HG03108 (cell line): Measurements from ENCODE around the gene RIPPLY2.

Experiments
- ATAC-seq: cut with Tn5 transposase; IDR thresholded peaks from one replicate; pipeline ENCODE4 v1.9.1; 2021; ENCODE audit warnings: moderate library complexity; ENCODE audit not compliant: unreplicated experiment

Gene RIPPLY2

GRCh38 chr6:83859410-83860358, 6.5 kb downstream of the RIPPLY2 start, which contains the start of gene CYB5R4:
Gene CYB5R4 (plus strand): TSS chr6:83859689. CDS start chr6:83859783, 94 bp downstream.
- ATAC-seq = peak; percentile 98

DNA sequence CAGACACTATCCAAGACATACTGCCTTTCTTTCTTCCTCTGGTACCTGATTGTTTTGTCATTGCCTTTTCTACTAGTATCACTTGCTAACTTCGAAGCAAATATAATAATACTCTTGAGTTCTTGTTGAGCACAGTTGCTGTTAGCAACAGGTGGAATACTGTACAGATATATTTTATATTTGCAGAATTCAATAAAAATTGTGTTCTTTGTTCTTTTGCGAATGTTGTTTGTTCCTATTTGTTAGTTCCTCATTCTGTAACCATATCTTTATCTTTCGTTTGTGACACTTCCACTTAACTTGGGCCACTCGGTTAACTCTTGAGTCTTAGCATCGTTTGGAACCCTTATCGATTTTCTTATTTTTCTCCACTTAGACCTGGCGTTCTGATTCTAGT, 7.2 kb downstream of the RIPPLY2 start:
- ATAC-seq = no peak

GRCh38 chr6:83860782-83861495, 7.8 kb downstream of the RIPPLY2 start:
- ATAC-seq = no peak

DNA sequence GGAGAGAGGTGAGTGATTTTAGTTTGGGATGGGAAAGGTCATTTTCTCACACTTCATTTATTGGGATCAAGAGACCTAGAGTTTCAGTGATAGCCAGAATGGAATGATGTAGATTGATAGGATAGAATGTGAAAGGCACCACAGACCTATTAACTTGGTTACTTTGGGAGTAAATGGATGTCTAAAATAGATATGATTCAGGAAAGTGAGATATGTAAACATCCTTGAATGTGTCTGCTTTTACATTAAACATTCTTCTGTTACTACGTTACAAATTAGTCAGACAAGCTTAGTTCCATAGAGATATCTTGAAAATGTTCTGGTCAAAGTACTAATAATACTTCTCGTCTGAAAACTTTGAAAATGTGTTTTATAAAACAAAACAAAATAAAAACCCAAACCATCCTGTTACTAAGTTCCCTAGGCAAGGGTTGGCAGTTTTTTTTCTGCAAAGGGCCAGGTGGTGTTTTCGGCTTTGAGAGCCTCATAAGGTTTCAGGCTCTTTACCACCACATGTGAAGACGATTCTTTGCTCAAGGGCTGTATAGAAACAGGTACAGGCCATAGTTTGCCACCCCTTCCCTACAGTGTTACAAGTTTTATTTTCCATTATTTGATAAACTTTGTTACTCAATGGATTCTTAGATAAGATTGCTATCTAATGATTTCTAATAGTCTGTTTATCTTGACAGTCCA, 9.8 kb downstream of the RIPPLY2 start:
- no peak for ATAC-seq

GRCh38 chr6:83867043-83867442, 13.9 kb downstream of the RIPPLY2 start:
- ATAC-seq = no peak

- ATAC-seq = no peak
Measured at GRCh38 chr6:83867527-83868161, 14.5 kb downstream of the RIPPLY2 start.

- no peak for ATAC-seq
Measured at GRCh38 chr6:83868639-83869038, 15.5 kb downstream of the RIPPLY2 start.

GRCh38 chr6:83870649-83871048, 17.5 kb downstream of the RIPPLY2 start:
- ATAC-seq = no peak

DNA sequence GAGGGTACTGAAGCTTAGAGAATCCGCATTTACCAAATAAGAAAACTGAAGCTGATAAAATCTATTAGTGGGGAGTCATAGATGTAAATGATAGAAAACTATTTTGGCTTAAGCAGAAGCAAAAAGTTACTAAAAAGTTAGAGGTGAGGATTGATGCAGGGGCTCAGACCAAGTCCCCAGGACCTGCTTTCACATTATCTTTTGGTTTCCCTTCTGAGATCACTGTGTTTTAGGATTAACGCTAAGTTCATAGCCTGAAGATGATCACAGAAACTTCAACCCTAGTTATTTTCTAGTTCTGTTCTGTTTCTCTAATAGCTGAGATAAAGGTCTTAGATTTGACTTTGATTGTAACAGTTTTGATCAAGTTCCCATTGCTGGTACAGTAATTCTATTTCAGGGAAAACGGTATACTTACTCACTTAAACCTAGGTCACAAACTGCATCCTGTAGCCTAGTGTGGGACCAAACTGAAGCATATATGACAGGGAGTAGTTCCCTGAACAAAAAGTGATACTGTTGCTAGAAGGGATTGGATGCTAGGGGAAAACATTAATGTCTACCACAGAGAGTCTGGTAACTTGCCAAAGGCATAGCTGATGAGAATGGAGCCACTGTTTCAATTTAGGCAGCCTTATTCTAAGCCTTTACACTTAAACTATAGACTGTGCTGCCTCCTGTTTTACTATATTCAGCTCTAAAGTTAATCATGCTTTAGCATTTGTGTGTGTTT, 19.4 kb downstream of the RIPPLY2 start:
- ATAC-seq = no peak

DNA sequence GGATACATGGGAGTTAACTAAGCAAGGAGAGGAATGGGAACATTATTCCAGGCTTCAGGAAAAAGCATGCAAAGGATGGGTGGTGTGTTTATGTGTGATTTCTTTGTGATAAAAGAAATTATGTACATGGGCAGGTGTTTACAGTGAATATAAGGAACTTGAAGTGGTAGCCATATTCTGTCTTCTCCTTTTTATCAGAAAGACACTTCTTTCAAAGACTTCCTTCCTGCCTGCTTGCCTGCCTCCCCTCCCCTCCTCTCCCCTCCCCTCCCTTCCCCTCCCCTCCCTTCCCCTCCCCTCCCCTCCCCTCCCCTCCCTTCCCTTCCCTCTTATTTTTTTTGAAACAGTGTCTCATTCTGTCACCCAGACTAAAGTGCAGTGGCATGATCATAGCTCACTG, 20.7 kb downstream of the RIPPLY2 start:
- ATAC-seq = no peak

DNA sequence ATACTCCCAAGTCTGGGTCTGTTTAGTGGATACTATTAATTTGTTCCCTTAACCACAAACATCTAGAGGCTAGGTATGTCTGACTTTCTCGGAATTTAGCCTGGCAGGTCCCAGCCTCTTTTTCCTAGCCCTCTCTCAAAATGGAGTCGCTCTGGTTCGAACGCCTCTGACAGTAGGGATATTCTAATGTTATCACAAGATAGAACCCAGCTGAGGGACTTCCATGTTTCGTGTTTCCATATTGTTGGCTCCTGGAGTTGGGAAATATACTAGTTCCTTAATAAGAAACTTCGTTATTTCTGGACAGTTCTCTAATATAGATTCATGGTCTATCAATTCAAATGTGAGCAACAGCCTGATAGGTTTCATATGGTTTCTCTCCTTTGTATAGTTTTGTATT, 22.7 kb downstream of the RIPPLY2 start:
- no peak for ATAC-seq

DNA sequence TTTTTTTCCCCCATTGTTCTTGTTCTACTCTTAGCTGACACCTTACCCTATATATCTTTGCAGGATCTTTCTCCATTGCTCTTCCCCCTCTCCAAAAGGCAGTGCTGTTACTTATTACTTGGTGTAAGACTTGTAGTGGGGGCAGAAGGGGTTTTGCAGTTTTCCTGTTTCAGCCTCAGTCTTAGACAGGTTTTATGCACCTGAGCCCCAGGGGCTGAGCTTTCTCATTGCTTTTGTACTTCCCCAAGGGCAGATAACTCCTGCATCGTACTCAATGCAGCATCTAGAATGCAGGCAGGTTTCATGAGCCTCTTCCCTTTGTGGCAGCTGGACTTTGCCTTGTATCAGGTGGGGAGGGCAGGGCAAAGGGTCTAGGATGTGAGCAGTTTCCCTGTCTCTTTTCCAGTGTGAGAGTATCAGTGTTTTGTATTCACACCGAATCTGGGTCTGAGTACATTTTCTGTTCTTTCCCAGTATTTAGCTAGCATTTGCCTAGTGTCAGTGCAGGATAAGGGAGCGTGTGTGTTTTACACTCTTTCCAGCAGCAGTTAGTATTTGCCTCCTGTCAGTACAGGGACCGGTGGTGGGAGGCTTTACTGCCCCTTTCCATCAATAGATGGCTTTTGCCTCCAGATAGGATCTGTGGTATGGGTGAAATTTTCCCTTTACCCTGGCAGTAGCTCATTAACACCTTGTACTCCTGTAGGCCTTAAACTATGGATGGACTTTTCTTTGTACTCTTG, 25.9 kb downstream of the RIPPLY2 start:
- peak; percentile 93 for ATAC-seq

DNA sequence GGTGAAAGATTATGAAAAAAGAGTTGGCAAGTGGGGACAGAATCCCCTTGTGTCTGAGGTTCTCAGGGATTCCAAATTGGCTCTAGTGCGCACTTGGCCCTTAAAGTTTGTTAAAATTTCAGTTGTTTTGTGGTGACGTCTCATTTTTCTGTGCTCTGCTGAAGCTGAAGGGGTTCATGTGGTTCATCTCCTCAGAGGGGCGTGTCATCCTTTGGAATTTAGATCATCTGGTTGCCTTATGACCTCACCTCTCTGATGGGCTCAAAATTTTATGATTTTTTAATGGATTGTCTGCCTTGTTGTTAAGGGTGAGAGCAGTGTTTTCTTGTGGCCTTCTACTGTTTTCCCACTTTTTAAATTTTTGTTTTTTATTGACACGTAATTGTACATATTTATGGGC, 26.6 kb downstream of the RIPPLY2 start:
- no peak for ATAC-seq

GRCh38 chr6:83883240-83883639, 30.1 kb downstream of the RIPPLY2 start:
- no peak for ATAC-seq

- peak; percentile 74 for ATAC-seq
Measured at GRCh38 chr6:83884523-83884922, 31.4 kb downstream of the RIPPLY2 start.

GRCh38 chr6:83885984-83886383, 32.8 kb downstream of the RIPPLY2 start:
- ATAC-seq = no peak

DNA sequence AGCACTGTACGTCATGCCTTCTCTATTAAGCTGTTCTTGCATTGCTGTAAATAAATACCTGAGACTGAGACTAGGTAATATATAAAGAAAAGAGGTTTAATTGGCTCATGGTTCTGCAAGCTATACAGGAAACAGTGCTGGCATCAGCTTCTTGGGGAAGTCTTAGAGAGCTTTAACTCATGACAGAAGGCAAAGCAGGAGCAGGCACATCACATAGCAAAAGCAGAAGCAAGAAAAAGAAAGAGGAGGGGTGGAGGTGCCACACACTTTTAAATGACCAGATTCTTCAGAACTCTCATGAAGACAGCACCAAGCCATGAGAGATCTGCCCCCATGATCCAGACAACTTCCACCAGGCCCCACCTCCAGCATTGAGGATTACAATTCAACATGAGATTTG, 36.5 kb downstream of the RIPPLY2 start:
- no peak for ATAC-seq

DNA sequence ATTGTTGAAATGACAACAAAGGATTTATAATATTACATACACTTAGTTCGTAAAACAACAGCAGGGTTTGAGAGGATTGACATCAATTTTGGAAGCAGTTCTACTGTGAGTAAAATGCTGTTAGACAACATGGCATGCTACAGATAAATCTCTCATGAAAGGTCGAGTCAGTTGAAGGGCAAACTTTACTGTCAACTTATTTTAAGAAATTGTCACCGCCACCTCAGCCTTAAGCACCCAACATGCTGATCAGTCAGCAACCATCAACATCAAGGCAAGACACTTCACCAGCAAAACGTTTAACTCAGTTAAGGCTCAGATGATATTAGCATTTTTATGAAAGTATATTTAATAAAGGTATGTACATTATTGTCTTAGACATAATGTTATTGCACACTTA, 37.4 kb downstream of the RIPPLY2 start:
- no peak for ATAC-seq

DNA sequence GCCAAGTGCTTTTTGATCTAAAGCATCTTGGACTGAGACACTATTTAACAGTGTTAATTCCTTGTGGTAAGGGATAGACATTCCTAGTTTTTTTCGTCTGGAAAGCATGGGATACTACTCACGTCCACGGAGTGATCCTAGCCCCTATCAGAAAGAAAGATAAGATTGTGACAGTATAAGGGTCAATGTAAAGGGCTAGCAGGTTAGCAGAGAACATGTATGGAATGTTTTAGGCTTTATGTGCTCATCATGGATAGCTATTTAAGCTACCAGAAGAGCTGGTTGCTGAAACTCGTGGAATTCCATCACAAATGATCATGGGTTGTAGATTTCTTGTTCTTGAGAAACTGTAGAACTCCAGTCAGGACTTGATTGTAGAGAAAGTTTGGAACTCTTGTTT, 38.4 kb downstream of the RIPPLY2 start:
- ATAC-seq = no peak

- ATAC-seq = no peak
Measured at GRCh38 chr6:83893024-83893423, 39.9 kb downstream of the RIPPLY2 start.
